Loucy (cell line): ENCODE data around the gene FAM13A.

Experiments
- CTCF ChIP-seq: fragments of 200-600 bp; sonication (generic); conservative IDR thresholded peaks from 2 replicates; pipeline ENCODE4 v1.5.1; 2014; ENCODE audit warnings: mild to moderate bottlenecking, antibody characterized with exemption, low read length
- EZH2phosphoT487 ChIP-seq: fragments of 200-600 bp; IDR thresholded peaks from 2 replicates; pipeline ENCODE4 v1.6.1; 2018; ENCODE audit warnings: antibody characterized with exemption, mild to moderate bottlenecking, moderate library complexity, borderline replicate concordance

DNA sequence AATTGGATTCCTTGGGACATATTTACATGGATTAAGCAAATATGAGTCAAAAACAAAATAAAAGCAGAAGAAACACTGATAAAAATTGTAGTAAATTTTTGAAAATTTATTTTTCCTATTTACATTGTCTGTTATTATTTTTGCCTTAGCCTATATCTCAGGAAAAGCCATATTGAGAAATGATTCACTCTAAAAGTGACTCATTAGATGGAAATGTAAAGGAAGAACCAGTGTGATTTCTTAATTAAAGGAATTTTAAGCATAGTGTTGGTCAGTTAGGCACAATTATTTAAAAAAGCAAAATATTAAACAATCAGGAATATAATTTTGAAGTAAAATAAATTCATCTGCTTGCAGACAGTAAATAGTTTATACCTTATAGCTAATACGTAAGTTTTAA lies 191.9 kb downstream of the FAM13A start:
- TF ChIP-seq EZH2phosphoT487 (no peak), CTCF (no peak)
